GM23248 (cell line): ENCODE results near the gene WDR72.

Experiments used
- EZH2 ChIP-seq: fragments of 200-600 bp; sonication (generic); IDR thresholded peaks from 2 replicates; pipeline ENCODE4 v1.6.1; 2018; ENCODE audit warnings: antibody characterized with exemption, mild to moderate bottlenecking; ENCODE audit not compliant: insufficient read depth, poor library complexity, severe bottlenecking
- EZH2phosphoT487 ChIP-seq: fragments of 200-600 bp; sonication (generic); IDR thresholded peaks from 2 replicates; pipeline ENCODE4 v1.6.1; 2018; ENCODE audit warnings: antibody characterized with exemption, moderate library complexity, mild to moderate bottlenecking, low read depth; ENCODE audit not compliant: insufficient read depth

GRCh38 chr15:53590380-53590779 lies 169.1 kb downstream of the WDR72 start:
- TF ChIP-seq EZH2phosphoT487 (no peak), EZH2 (no peak)
